Endothelial cell of coronary artery (primary cell): ENCODE results near the gene POLR2J3. TPM values are rescaled to one million over a fixed set of nuclear protein-coding genes. Genes with fewer than 3 reads are reported as not detected.

ENCODE experiments used
- total RNA-seq: library from RNA; depleted of rRNA; stranded (reverse); fragments of >200 nt; gene quantifications from 2 replicates; pipeline ENCODE4 v1.2.3, GENCODE V29; 2014

Gene POLR2J3
- total RNA-seq, result 26.5 and 28.0 TPM in 2 replicates

DNA sequence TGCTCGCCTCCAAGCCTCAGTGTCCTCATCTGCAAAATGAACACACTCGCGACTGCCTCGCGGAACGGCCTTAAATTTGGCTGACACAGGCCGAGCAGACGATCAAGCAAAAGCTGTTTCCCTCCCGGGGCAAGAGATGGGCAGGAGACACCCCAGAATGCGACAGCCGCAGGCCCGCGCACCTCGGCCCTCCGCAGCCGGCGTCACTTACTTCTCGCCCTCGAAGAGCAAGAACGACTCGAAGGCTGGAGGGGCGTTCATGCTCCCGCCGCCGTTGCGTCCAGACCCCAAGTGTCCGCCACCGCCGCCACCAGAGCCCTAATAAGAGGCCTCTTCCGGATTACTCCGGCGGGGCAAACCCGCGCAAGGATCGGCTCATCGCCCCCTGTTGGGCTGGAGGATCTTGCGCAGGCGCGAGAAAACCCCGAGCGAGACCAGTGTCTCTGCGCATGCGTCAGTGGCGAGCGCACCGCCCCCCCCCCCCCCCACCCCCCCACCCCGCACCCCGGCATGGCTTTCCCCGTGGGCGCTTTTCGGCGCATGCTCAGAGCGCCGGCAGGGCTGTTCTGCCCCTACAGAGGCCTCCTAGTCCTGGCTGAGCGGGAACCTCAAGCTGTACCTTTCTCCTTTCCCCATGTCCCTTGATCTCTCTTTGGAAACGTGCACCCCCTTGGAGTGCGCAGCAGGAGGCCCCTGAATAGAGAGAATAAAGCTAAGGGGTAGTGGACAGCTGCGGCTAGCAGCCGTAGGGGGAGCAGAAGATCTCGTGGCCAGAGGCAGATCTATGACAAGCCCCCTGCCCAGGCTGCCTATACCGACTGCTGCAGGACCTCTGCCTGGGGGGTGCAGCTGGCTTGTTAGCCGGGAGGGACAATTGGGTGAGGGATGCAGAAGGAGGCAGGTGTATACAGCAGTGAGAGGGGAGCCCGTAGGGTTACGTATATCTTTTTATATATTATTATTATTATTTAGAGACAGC, at the start of gene POLR2J3:
Gene POLR2J3, minus strand, starts transcription at position 323 of the 979 bp plus-strand sequence. Its CDS starts 62 bp downstream, at position 261.

DNA sequence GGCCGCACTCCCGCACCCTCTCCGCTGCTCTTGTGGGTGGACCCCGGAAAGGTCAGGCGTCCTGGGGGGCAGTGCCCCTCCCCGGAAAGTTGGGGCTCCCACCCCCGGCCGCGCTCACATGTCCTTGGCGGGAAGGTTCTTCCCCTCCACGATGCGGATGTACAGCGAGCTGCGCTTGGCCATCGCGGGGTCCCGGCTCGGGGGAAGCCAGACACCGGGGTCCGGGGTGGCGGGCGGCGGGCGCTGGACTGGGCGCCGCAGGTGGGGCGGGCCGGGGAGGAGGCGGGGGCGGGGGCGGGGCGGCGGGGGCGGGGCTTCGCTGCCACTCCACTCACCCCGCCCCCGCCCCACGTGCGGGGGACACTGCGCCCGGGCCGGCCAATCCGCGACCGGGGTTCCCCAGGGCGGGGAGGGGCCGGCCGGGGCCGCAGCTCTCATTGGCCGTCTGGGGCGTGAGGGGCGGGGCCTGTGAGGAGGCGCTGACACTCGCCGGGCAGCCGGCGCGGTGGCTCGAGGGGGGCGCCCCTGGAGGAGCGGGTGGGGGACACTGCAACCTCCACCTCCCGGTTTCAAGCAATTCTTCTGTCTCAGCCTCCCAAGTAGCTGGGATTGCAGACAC, 44.2 kb upstream of the POLR2J3 start, which contains the start of gene RASA4:
Gene RASA4, minus strand, starts transcription at position 250 of the 619 bp plus-strand sequence. Its CDS starts 67 bp downstream, at position 183.

DNA sequence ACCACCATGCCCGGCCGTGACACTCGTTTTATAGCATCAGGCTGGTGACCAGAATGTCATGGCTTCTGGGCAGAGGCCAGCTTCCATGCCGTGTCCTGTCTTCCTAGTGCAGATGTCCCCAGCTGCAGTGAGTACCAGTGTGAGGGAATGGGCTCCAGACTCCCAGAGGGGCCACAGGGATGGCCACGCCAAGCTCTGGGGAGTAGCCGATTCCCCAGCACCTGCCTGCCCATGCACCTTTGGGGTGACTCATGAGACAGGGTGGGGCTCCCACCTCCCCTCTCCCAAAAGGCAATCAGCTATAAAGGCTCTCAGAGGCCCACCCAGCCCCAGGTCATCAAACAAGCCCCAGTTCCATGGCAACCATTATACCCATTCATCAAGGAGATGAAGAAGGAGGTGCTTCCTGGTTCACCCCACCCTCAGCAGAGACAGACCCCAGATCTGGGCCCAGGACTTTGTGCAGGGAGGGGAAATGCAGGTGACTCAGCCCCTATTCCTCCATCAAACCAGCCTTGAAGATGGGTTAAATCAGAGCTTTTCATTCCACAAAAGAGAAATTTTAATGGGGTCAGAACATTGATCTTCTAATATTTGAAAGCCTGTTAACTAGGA, 21.5 kb downstream of the POLR2J3 start, which contains the start of gene SPDYE2:
Gene SPDYE2, plus strand, starts transcription at position 419 of the 615 bp plus-strand sequence. CDS start 2,030 bp downstream, outside the sequence.

DNA sequence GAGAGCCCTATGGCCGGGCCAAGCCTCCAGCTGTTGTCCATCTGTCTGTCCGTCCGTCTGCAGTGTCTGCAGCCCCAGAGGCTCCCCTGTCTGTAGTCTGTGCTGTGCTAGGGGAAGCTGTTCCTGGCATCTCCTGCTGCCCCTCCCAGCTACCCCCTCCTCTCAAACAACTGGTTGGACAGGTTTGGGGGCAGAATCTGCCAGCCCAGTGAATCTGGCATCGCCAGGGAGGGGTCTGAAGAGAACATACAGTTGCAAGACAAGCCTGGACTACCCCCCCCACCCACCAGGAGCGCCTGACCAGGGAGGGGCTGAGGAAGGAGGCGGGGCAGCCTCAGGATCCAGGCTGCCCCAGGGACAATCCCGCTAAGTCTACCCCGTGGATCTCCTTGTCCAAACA, 28.8 kb downstream of the POLR2J3 start, which contains the start of gene UPK3BL2:
Gene UPK3BL2, minus strand, starts transcription at position 101 of the 400 bp plus-strand sequence. Its CDS starts 60 bp downstream, at position 41.

DNA sequence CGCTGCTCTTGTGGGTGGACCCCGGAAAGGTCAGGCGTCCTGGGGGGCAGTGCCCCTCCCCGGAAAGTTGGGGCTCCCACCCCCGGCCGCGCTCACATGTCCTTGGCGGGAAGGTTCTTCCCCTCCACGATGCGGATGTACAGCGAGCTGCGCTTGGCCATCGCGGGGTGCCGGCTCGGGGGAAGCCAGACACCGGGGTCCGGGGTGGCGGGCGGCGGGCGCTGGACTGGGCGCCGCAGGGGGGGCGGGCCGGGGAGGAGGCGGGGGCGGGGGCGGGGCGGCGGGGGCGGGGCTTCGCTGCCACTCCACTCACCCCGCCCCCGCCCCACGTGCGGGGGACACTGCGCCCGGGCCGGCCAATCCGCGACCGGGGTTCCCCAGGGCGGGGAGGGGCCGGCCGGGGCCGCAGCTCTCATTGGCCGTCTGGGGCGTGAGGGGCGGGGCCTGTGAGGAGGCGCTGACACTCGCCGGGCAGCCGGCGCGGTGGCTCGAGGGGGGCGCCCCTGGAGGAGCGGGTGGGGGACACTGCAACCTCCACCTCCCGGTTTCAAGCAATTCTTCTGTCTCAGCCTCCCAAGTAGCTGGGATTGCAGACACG, 54.7 kb downstream of the POLR2J3 start, which contains the start of gene RASA4B:
Gene RASA4B, minus strand, starts transcription at position 228 of the 598 bp plus-strand sequence. Its CDS starts 67 bp downstream, at position 161.

Other genes with a start within 250 kb of the POLR2J3 start
- not detected in 2 replicates for gene SPDYE6, start 216.1 kb downstream of the POLR2J3 start, total RNA-seq
- 10.8 and 14.2 TPM in 2 replicates for gene PRKRIP1, start 176.2 kb downstream of the POLR2J3 start, total RNA-seq
- gene ORAI2, start 139.0 kb downstream of the POLR2J3 start, total RNA-seq, result 64.3 and 74.0 TPM in 2 replicates
- 8.6 and 12.1 TPM in 2 replicates for gene ALKBH4, start 107.7 kb downstream of the POLR2J3 start, total RNA-seq
- 23.4 and 26.4 TPM in 2 replicates for gene LRWD1, start 107.6 kb downstream of the POLR2J3 start, total RNA-seq
- gene POLR2J, start 93.7 kb downstream of the POLR2J3 start, total RNA-seq, result 29.0 and 31.5 TPM in 2 replicates
- 1.5 and 2.1 TPM in 2 replicates for gene RASA4B, start 54.8 kb downstream of the POLR2J3 start, total RNA-seq
- 3.2 and 3.6 TPM in 2 replicates for gene UPK3BL2, start 28.9 kb downstream of the POLR2J3 start, total RNA-seq
- not detected in 2 replicates for gene SPDYE2, start 21.4 kb downstream of the POLR2J3 start, total RNA-seq
- 3.7 and 7.8 TPM in 2 replicates for gene RASA4, start 44.2 kb upstream of the POLR2J3 start, total RNA-seq
- gene UPK3BL1, start 70.2 kb upstream of the POLR2J3 start, total RNA-seq, result 2.4 and 14.8 TPM in 2 replicates
- gene SPDYE2B, start 77.7 kb upstream of the POLR2J3 start, total RNA-seq, result not detected in 2 replicates
- 2.6 and 3.0 TPM in 2 replicates for gene POLR2J2, start 99.1 kb upstream of the POLR2J3 start, total RNA-seq
- gene FAM185A, start 176.4 kb upstream of the POLR2J3 start, total RNA-seq, result 7.8 and 9.4 TPM in 2 replicates